DMS153 treated with DMSO at 0.1 percent for 48 hours (cell line): ENCODE results near the gene KLRB1.
"Not testable (repeated sequence)": the region's sequence is repeated elsewhere in the genome, so short reads cannot be mapped to it uniquely, and the experiment has no call there.

Experiments
- DNase-seq: peaks from one replicate; lab custom pipeline; 2025; ENCODE audit not compliant: unreplicated experiment; lab: John Stamatoyannopoulos, UW

Gene KLRB1

DNA sequence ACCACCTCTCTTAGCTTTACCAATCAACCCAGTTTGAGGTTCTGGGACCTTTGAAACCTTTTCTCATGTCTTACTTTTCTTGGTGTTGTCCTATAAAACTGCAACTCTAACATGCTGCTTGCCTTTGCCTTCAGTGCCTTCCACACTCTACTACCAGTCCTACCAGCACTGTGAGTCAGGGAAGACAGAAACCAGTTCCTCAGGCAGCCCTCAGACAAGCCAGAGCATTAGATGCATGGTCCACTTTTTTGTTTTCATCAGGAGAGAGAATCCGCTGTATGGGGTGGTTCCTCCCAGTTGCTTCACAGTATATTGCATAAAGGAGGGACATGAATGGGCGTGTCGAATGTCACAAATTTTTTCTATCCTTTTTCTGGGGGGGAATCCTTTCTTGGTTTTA, 17.3 kb upstream of the KLRB1 start:
- DNase-seq = no peak

GRCh38 chr12:9619411-9620179, 11.9 kb upstream of the KLRB1 start:
- no peak for DNase-seq

DNA sequence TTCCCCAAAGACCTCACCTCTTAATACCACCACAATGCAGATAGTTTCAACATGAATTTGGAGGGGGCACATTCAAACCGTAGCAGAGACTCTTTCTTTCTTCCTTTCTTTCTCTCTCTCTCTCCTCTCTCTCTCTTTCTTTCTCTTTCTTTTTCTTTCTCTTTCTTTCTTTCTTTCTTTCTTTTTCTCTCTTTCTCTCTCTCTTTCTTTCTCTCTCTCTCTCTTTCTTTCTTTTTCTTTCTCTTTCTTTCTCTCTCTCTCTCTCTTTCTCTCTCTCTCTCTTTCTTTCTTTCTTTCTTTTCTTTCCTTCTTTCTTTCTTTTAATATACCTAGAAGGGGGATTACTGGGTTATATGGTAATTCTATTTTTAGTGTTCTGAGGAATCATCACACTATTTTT, 11.2 kb upstream of the KLRB1 start:
- DNase-seq = not testable (repeated sequence)

GRCh38 chr12:9617124-9617523, 9.4 kb upstream of the KLRB1 start:
- no peak for DNase-seq

DNA sequence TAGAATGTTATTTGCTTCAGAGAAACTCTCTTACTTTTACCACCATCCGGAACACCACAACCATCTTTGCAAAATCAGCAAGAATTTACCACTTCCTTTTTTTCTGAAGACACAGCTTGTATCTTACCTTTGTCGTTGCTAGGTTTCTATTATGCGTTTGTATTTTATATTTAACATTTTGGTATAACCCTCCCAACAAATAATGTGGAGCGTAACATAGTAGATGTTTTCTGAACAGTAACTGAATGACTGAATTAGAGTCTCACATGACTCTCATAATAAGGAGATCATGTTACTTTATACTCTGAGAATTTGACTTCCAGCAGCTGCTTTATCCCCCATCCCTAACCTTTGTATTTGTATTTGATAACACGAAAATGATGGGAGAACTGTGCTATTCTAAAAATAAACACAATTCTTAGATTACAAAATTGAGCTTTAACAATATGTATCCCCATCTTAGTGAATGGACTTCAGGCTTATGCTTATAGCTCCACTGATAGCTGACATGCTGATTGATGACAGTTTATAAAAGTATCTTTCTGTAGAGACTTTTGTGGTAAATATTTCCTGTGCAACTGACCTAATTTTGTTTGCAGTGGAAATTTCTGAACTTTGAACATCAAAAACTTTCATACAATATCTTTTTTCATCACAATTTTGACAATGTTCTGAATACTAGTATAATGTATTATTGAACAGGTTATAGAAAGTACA, 7.9 kb upstream of the KLRB1 start:
- DNase-seq = no peak

DNA sequence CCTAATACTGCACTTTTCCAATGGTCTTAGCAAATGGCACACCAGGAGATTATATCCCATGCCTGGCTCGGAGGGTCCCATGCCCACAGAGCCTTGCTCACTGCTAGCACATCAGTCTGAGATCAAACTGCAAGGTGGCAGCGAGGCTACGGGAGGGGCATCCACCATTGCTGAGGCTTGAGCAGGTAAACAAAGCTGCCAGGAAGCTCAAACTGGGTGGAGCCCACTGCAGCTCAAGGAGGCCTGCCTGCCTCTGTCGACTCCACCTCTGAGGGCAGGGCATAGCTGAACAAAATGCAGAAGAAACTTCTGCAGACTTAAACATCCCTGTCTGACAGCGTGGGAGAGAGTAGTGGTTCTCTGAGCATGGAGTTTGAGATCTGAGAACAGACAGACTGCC, 2.9 kb upstream of the KLRB1 start:
- DNase-seq = not testable (repeated sequence)

GRCh38 chr12:9606736-9607372, 862 bp downstream of the KLRB1 start:
- no peak for DNase-seq

DNA sequence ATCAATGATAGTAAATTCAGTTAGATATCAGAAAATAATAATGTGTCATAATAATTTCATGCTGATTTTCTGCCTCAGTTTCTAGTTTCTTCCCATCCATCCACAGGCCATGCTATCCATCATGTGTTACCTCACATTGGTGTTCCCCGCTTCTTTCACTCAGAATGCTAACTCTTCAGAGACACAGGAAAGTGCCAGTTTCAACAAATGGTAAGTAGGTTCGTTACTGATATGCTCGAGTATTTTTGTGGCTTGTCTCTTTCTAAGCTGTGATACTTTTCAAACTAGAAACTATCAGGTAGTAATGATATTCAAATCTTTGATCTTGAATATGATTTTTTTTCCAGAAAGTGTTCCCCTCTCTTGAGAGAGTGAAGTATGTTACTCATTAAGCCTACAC, 1.5 kb downstream of the KLRB1 start:
- no peak for DNase-seq

DNA sequence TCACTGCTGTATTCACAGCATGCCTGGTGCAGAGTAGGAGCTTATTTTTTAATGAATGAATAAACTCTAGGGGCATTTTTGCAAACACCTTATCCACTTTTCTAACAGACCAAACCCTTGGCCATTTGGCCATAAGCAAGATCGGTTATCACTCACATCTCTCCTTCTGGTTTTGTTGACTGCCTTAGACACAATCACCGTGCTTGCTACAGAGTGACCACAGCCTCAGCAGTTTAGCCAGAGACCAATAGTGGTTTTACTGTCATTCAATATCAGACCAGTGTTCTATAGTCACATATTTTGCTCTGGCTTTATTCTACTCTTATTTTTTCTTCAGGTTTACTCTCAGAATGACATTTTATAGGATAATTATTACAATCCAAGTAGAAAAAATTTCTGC, 2.2 kb downstream of the KLRB1 start:
- no peak for DNase-seq

GRCh38 chr12:9604287-9604686, 3.4 kb downstream of the KLRB1 start:
- no peak for DNase-seq

- DNase-seq = not testable (repeated sequence)
Measured at GRCh38 chr12:9600426-9600825, 7.3 kb downstream of the KLRB1 start.

DNA sequence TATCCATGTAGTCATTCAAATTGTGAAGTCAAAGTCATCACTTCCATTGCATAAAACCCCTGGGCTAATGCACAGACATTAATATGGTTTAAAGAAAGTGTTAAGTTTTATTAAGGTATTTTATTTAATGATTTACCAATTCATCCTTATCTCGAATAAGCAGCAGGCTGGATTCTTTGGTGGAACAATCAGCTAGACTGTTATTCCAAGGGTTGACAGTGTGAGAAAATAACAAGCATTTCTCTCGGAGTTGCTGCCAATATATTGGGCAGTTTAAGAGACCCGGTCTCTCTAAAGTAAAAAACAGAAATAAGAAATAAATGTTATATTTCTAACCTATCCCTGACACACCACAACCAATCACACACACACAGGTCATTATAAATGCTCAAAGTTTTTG, 9.4 kb downstream of the KLRB1 start:
- no peak for DNase-seq

DNA sequence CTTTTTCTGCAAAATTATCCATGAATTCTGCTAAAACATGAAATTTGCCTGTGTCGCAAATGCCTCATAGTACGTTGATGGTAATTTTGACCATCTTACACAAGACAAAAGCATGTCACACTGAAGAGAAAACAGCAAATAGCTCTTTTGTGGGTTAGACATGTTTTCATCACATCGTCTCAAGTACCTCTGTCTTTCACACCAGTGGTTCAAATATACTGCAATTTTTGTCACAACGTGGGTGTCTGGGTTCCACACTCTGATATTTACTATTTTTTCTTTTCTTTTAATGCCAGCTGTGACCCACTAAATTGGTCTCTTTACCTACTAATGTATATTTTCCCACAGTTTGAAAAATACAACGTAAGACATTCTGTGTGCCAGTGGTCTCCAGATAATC, 10.4 kb downstream of the KLRB1 start:
- no peak for DNase-seq

- DNase-seq = no peak
Measured at GRCh38 chr12:9590441-9590840, 17.3 kb downstream of the KLRB1 start.

- DNase-seq = no peak
Measured at GRCh38 chr12:9588749-9589148, 19.0 kb downstream of the KLRB1 start.

DNA sequence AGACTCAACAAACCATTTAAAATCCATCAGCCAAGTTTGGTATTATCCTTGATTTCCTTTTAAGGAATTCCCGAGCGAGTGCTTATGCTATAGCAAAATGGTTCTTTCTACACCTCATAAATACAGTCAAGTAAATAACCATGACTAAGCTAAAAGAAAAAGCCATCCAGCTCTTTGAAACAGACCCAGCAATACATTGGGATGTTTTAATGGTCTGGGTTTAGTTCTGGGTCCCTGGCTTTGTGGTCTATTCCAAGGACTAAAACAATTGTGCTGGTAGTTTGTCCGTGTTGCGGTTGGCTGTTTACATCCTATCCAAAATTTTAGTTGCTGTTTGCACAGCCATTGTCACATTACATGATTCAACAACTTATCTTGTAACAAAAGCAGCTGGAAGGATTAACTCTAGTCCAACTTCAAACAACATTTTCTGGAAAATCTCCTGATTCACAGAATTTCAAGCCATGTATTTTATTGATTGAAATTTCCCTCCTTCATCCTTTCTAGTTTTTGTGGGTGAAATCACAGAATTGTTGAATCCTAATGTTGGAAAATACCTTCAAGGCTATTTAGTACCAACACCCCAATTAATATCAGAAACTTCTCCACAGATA, 19.6 kb downstream of the KLRB1 start:
- DNase-seq = no peak

GRCh38 chr12:9577729-9578128, 30.0 kb downstream of the KLRB1 start:
- DNase-seq = not testable (repeated sequence)

- not testable (repeated sequence) for DNase-seq
Measured at GRCh38 chr12:9567151-9567550, 40.6 kb downstream of the KLRB1 start.

GRCh38 chr12:9566113-9566512, 41.6 kb downstream of the KLRB1 start:
- not testable (repeated sequence) for DNase-seq

GRCh38 chr12:9564418-9564817, 43.3 kb downstream of the KLRB1 start:
- DNase-seq = not testable (repeated sequence)

DNA sequence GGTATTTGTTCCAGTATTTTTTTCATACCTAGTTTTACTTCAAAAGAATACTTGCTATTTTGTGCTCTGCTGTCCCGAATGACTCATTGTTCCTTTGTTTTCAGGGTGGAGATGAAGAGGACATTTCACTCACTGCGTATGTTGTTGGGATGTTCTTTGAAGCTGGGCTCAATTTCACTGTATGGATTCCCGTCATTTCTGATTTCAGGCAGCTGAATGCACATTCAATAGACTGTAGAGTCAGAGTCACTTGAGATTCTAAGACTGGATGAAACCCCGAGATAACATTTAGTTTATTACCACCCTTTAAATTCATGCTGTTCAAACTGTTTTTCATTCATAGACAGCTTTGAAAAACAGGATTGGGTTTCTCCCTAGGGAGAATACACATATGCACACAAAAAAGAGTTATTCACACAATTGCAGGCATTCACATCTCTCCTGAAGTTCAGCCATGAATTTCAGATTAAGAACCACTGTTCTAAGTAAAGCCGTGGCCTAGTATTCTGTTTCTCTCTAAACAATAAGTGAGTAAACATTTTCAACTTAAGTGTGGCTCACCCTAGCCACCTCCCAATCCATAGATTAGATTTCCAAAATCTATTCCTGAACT, 44.8 kb downstream of the KLRB1 start:
- DNase-seq = not testable (repeated sequence)
